ENCODE data around the gene SEC14L3.

SEC14L3 gene

GRCh38 chr22:30433773-30434172 lies 38.0 kb downstream of the SEC14L3 start:
- DNase-seq (ENCODE audit: extremely low spot score), result no peak
- ChIA-PET CTCF (interaction anchor here (0.8 kb wide), 1 partner anchor 9 kb away, joined by 3 read pairs; no protein-coding TSS in a partner anchor), POLR2A (interaction anchor here (0.5 to 2.0 kb wide), 3 partner anchors 9 to 137 kb away, joined by 3 to 8 read pairs (median 6); no protein-coding TSS in a partner anchor)
- TF ChIP-seq BHLHE40 (IDR thresholded peaks at IDR 0.05; ENCODE audit: borderline replicate concordance) (no peak), ARNT (IDR thresholded peaks at IDR 0.05) (no peak), PKNOX1 (IDR thresholded peaks at IDR 0.05) (no peak), L3MBTL2 (conservative IDR thresholded peaks at IDR 0.05) (no peak), NFRKB (IDR thresholded peaks at IDR 0.05) (no peak), FOXK2 (IDR thresholded peaks at IDR 0.05) (no peak)

- CTCF ChIA-PET, result interaction anchor here (0.5 to 1.4 kb wide), 3 partner anchors 8 to 342 kb away, joined by 3 to 5 read pairs (median 3); no protein-coding TSS in a partner anchor
- POLR2A ChIA-PET, result interaction anchor here (1.0 to 2.0 kb wide), 3 partner anchors 9 to 12 kb away, joined by 3 to 8 read pairs (median 6); no protein-coding TSS in a partner anchor
Observed at GRCh38 chr22:30433227-30433626, 38.6 kb downstream of the SEC14L3 start.

GRCh38 chr22:30432520-30432919 lies 39.3 kb downstream of the SEC14L3 start:
- TF ChIP-seq TARDBP (IDR thresholded peaks at IDR 0.05), result no peak
- TF ChIP-seq PKNOX1 (IDR thresholded peaks at IDR 0.05), result no peak
- TF ChIP-seq BHLHE40 (IDR thresholded peaks at IDR 0.05; ENCODE audit: borderline replicate concordance), result no peak
- no peak for TF ChIP-seq ARNT (IDR thresholded peaks at IDR 0.05)
- TF ChIP-seq FOXM1 (IDR thresholded peaks at IDR 0.05; ENCODE audit: borderline replicate concordance), result no peak
- no peak for TF ChIP-seq ELF4 (IDR thresholded peaks at IDR 0.05)
- TF ChIP-seq LEF1 (IDR thresholded peaks at IDR 0.05; ENCODE audit: borderline replicate concordance), result no peak
- no peak for TF ChIP-seq CTBP1 (IDR thresholded peaks at IDR 0.05; ENCODE audit: borderline replicate concordance)
- no peak for TF ChIP-seq SP1 (IDR thresholded peaks at IDR 0.05)
- no peak for TF ChIP-seq HDGF (IDR thresholded peaks at IDR 0.05; ENCODE audit: borderline replicate concordance)
- no peak for TF ChIP-seq L3MBTL2 (conservative IDR thresholded peaks at IDR 0.05)
- TF ChIP-seq FOXK2 (IDR thresholded peaks at IDR 0.05), result no peak
- no peak for TF ChIP-seq SUZ12 (IDR thresholded peaks at IDR 0.05)
- TF ChIP-seq ZNF384 (IDR thresholded peaks at IDR 0.05), result no peak
- POLR2A ChIA-PET, result interaction anchor here (1.0 to 2.0 kb wide), 3 partner anchors 8 to 12 kb away, joined by 3 to 8 read pairs (median 6); no protein-coding TSS in a partner anchor
- CTCF ChIA-PET, result interaction anchor here (0.5 to 1.4 kb wide), 2 partner anchors 9 to 343 kb away, joined by 3 to 5 read pairs; no protein-coding TSS in a partner anchor
- no peak for DNase-seq (ENCODE audit: extremely low spot score)

More at GRCh38 chr22:30433227-30433626, 38.6 kb downstream of the SEC14L3 start:
- no peak for TF ChIP-seq ELF4 (IDR thresholded peaks at IDR 0.05)
- TF ChIP-seq ARNT (IDR thresholded peaks at IDR 0.05), result no peak
- TF ChIP-seq L3MBTL2 (conservative IDR thresholded peaks at IDR 0.05), result no peak
- TF ChIP-seq SUZ12 (IDR thresholded peaks at IDR 0.05), result no peak
- TF ChIP-seq FOXK2 (IDR thresholded peaks at IDR 0.05), result no peak
- TF ChIP-seq FOXA1 (IDR thresholded peaks at IDR 0.05), result no peak
- no peak for TF ChIP-seq LEF1 (IDR thresholded peaks at IDR 0.05; ENCODE audit: borderline replicate concordance)
- TF ChIP-seq PKNOX1 (IDR thresholded peaks at IDR 0.05), result no peak
- no peak for TF ChIP-seq FOXM1 (IDR thresholded peaks at IDR 0.05; ENCODE audit: borderline replicate concordance)
- TF ChIP-seq ZNF384 (IDR thresholded peaks at IDR 0.05), result no peak
- no peak for TF ChIP-seq BHLHE40 (IDR thresholded peaks at IDR 0.05; ENCODE audit: borderline replicate concordance)
- no peak for DNase-seq (ENCODE audit: extremely low spot score)

GRCh38 chr22:30432096-30432495 lies 39.7 kb downstream of the SEC14L3 start:
- no peak for TF ChIP-seq PKNOX1 (IDR thresholded peaks at IDR 0.05)
- DNase-seq (ENCODE audit: extremely low spot score), result no peak
- ChIA-PET CTCF (interaction anchor here (1.4 kb wide), 1 partner anchor 8 kb away, joined by 5 read pairs; no protein-coding TSS in a partner anchor), POLR2A (interaction anchor here (1.0 to 2.3 kb wide), 3 partner anchors 8 to 12 kb away, joined by 3 to 10 read pairs (median 8); no protein-coding TSS in a partner anchor)

GRCh38 chr22:30430933-30431332 lies 40.9 kb downstream of the SEC14L3 start:
- no peak for DNase-seq (ENCODE audit: extremely low spot score)
- POLR2A ChIA-PET, result interaction anchor here (0.7 to 2.3 kb wide), 3 partner anchors 9 to 179 kb away, joined by 3 to 10 read pairs (median 4); no protein-coding TSS in a partner anchor
- CTCF ChIA-PET, result interaction anchor here (0.6 kb wide), 1 partner anchor 21 kb away, joined by 8 read pairs; no protein-coding TSS in a partner anchor
- TF ChIP-seq SP1 (IDR thresholded peaks at IDR 0.05) (no peak), HDGF (IDR thresholded peaks at IDR 0.05; ENCODE audit: borderline replicate concordance) (no peak), L3MBTL2 (conservative IDR thresholded peaks at IDR 0.05) (no peak), BHLHE40 (IDR thresholded peaks at IDR 0.05; ENCODE audit: borderline replicate concordance) (no peak), ZNF384 (IDR thresholded peaks at IDR 0.05) (no peak), CTBP1 (IDR thresholded peaks at IDR 0.05; ENCODE audit: borderline replicate concordance) (no peak), LEF1 (IDR thresholded peaks at IDR 0.05; ENCODE audit: borderline replicate concordance) (no peak), NFRKB (IDR thresholded peaks at IDR 0.05) (no peak), SUZ12 (IDR thresholded peaks at IDR 0.05) (no peak), TARDBP (IDR thresholded peaks at IDR 0.05) (no peak), PKNOX1 (IDR thresholded peaks at IDR 0.05) (no peak), FOXA1 (IDR thresholded peaks at IDR 0.05) (no peak), ARNT (IDR thresholded peaks at IDR 0.05) (no peak), ELF4 (IDR thresholded peaks at IDR 0.05) (no peak), FOXM1 (IDR thresholded peaks at IDR 0.05; ENCODE audit: borderline replicate concordance) (no peak)
